Left lung (tissue), 10 donors: Measurements from ENCODE around the gene VTI1A. TPM values are rescaled to one million over a fixed set of nuclear protein-coding genes. Genes with fewer than 3 reads are reported as not detected.

Source experiments
- ATAC-seq: fragments of 200-7000 bp; cut with Tn5 transposase; one replicate; pipeline ENCODE4 v1.9.1; 2020; ENCODE audit warnings: moderate library complexity
- DNase-seq, 4 donors: peaks; one replicate each; pipeline ENCODE4 v3.0.0-alpha.2; 2013 to 2020
- H3K27ac ChIP-seq, 2 donors: fragments of 200-600 bp; sonication (generic) in 1 of 2; one replicate each; pipeline versions ENCODE4 v1.5.0 to v1.8.0; 2020 to 2021
- H3K27me3 ChIP-seq, 2 donors: fragments of 200-600 bp; sonication (generic) in 1 of 2; one replicate each; pipeline versions ENCODE4 v1.5.0 to v1.8.0; 2020 to 2021
- H3K36me3 ChIP-seq, 2 donors: fragments of 200-600 bp; sonication (generic) in 1 of 2; one replicate each; pipeline versions ENCODE4 v1.5.0 to v1.8.0; 2020 to 2021
- H3K4me1 ChIP-seq, 2 donors: fragments of 200-600 bp; one replicate each; pipeline ENCODE4 v1.8.0; 2021
- H3K4me3 ChIP-seq, 2 donors: fragments of 200-600 bp; sonication (generic) in 1 of 2; one replicate each; pipeline versions ENCODE4 v1.5.0 to v1.8.0; 2020 to 2021; ENCODE audit warnings: mild to moderate bottlenecking in 1 of 2
- H3K9me3 ChIP-seq, 2 donors: fragments of 200-600 bp; sonication (generic) in 1 of 2; one replicate each; pipeline versions ENCODE4 v1.5.0 to v1.8.0; 2020 to 2021
- intact Hi-C, 2 donors: fragments of 100-400 bp; cut with DNase I; formaldehyde crosslinking; loops; one replicate each; pipeline versions ENCODE4 v1.11.2 to v1.14.2; 2022
- polyA plus RNA-seq, 6 donors: library from polyadenylated mRNA; unstranded; fragments of 120-200 nt; gene quantifications; one replicate each; pipeline ENCODE4 v1.2.1, GENCODE V29; 2013; ENCODE audit not compliant: insufficient read length in 6 of 6
- total RNA-seq, 2 donors: library from RNA; stranded (reverse); fragmentation: NEBNext Ultra II Directional; extraction: Animal tissue kit (Norgen Biotek cat#: 25700); gene quantifications; one replicate each; pipeline ENCODE4 v1.2.1, GENCODE V29; 2021
- TF ChIP-seq, protein P1 (sequence below), 2 donors: fragments of 200-600 bp; sonication (generic) in 1 of 2; IDR thresholded peaks; one replicate each; pipeline versions ENCODE4 v1.5.0 to v1.8.0; 2021; ENCODE audit warnings: antibody characterized with exemption in 2 of 2
- donor health status: DM: no; HTN: yes; CAD: no.
- donor health status: DM: no; HTN: no; CAD: no.

VTI1A gene
- total and polyA plus RNA-seq, 8 donors: 13.6 to 39.0 (median 17.7) TPM

GRCh38 chr10:112698133-112698817 is 251.3 kb downstream of the VTI1A start:
- intact Hi-C loops: no loop called here
- no peak for DNase-seq
- Histone ChIP-seq H3K9me3 (no peaks in the 10 kb centered on the region), H3K4me1 (no peaks in the 10 kb centered on the region), H3K36me3 (no peaks in the 10 kb centered on the region), H3K4me3 (no peak overlapping the region), H3K27ac (no peak overlapping the region), H3K27me3 (no peaks in the 10 kb centered on the region)
- ATAC-seq: no peak
- TF ChIP-seq, protein P1, sequence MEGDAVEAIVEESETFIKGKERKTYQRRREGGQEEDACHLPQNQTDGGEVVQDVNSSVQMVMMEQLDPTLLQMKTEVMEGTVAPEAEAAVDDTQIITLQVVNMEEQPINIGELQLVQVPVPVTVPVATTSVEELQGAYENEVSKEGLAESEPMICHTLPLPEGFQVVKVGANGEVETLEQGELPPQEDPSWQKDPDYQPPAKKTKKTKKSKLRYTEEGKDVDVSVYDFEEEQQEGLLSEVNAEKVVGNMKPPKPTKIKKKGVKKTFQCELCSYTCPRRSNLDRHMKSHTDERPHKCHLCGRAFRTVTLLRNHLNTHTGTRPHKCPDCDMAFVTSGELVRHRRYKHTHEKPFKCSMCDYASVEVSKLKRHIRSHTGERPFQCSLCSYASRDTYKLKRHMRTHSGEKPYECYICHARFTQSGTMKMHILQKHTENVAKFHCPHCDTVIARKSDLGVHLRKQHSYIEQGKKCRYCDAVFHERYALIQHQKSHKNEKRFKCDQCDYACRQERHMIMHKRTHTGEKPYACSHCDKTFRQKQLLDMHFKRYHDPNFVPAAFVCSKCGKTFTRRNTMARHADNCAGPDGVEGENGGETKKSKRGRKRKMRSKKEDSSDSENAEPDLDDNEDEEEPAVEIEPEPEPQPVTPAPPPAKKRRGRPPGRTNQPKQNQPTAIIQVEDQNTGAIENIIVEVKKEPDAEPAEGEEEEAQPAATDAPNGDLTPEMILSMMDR (IDR thresholded peaks at IDR 0.05): no peak

DNA sequence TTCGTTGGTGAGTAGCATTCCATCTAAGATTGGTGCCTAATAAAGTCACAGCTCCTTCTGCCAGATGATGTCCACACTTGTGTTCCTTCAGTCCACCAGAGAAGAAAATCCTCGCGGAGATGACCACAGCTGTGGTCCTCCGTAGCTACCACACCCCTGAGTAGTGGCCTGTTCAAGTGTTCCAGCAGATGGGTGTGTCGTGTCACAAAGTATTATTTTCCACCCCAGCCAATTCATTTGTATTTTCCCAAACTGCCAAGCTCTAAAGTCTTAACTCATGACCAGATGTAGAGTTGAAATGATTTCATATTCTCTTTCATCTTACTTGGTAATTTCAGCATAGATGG is 251.8 kb downstream of the VTI1A start:
- no peaks in the 10 kb centered on the region for H3K9me3 ChIP-seq
- H3K4me1 ChIP-seq: no peaks in the 10 kb centered on the region
- ATAC-seq (no peak), DNase-seq (no peak)
- no peak overlapping the region for H3K4me3 ChIP-seq
- TF ChIP-seq, protein P1 (IDR thresholded peaks at IDR 0.05): no peak
- no peak overlapping the region for H3K27ac ChIP-seq
- intact Hi-C loops: no loop called here
- H3K36me3 ChIP-seq: no peaks in the 10 kb centered on the region
- H3K27me3 ChIP-seq: no peaks in the 10 kb centered on the region

DNA sequence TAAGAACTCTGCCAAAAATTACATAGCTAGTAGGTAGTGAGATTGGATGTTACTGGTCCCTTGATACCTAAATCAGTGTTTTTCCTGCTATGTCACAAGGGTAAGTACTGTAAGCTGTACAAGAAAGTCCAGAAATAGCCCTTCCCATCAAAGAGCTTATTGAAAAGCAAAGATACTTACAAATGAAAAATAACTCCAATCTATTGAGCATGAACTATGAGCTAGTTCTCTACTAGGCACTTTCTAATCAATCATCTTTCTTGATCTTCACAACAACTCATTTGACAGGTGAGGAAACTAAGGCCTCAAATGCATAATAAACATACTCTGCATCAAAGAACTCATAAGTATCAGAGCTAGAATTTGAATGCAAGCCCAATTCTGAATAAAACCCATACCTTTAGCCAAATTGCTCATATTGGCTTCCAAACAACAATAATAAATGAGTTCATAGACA is 253.2 kb downstream of the VTI1A start:
- Histone ChIP-seq H3K27me3 (no peaks in the 10 kb centered on the region), H3K9me3 (no peaks in the 10 kb centered on the region), H3K4me3 (no peak overlapping the region), H3K4me1 (no peaks in the 10 kb centered on the region), H3K27ac (no peak overlapping the region), H3K36me3 (no peaks in the 10 kb centered on the region)
- TF ChIP-seq, protein P1 (IDR thresholded peaks at IDR 0.05): no peak
- intact Hi-C loops: no loop called here
- no peak for DNase-seq
- ATAC-seq: no peak

DNA sequence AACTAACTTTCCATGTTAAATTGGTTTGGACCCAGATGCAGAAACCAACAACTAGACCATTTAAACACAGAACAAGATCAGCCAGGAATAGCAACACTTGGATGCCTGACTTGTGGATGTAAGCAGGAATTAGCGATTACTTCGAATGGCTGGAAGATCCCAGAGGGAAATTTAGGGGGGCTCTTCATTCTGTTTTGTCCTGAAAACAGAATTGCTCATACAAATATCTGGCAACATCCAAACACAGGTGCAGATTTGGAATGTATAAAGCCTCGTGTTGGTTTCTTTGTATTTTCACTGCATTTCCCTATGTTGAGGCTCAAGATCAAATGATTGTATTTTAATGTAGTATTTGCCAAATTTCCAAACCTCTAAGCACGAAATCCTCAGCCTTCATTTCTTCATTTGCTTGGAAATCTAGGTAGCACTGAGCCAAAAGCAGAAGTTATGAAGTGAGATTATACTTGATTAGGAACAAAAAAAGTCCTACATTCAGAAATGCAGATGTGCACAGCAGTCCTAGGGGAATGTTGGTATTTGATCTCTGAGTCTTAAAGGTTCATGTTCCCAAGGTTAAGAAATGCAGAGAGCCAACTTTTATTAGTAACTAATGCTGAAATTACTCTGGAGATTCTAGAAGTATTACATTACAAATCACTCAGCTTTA is 254.3 kb downstream of the VTI1A start:
- Histone ChIP-seq H3K27ac (no peak overlapping the region), H3K4me1 (no peaks in the 10 kb centered on the region), H3K9me3 (no peaks in the 10 kb centered on the region), H3K27me3 (no peaks in the 10 kb centered on the region), H3K4me3 (no peak overlapping the region), H3K36me3 (no peaks in the 10 kb centered on the region)
- intact Hi-C loops: no loop called here
- DNase-seq (no peak), ATAC-seq (no peak)
- TF ChIP-seq, protein P1 (IDR thresholded peaks at IDR 0.05): no peak

- Histone ChIP-seq H3K4me3 (no peak overlapping the region), H3K27me3 (no peaks in the 10 kb centered on the region), H3K9me3 (no peaks in the 10 kb centered on the region), H3K4me1 (no peaks in the 10 kb centered on the region), H3K36me3 (no peaks in the 10 kb centered on the region), H3K27ac (no peak overlapping the region)
- intact Hi-C loops: no loop called here
- ATAC-seq: no peak
- no peak for DNase-seq
- TF ChIP-seq, protein P1 (IDR thresholded peaks at IDR 0.05): no peak
These were observed 254.9 kb downstream of the VTI1A start for GRCh38 chr10:112701878-112702255.
